NB4 (cell line): ENCODE data around the gene ARPC2.
A peak's percentile ranks its signal among the peaks of the same experiment; 100 is the strongest.

Source experiments
- DNase-seq: peaks from one replicate; pipeline ENCODE4 v3.0.0; 2010; ENCODE audit warnings: low read depth
- H3K4me3 ChIP-seq: one replicate; pipeline ENCODE4 v1.5.1; 2011; ENCODE audit warnings: mild to moderate bottlenecking, low read depth, low read length, moderate library complexity
- CTCF ChIP-seq: IDR thresholded peaks from one replicate; pipeline ENCODE4 v1.5.1; 2012; ENCODE audit warnings: low read depth, low read length
- MAX ChIP-seq: IDR thresholded peaks from 2 replicates; pipeline ENCODE4 v1.6.1; 2011; ENCODE audit warnings: low read depth, low read length
- MYC ChIP-seq: IDR thresholded peaks from 2 replicates; pipeline ENCODE4 v1.6.1; 2011; ENCODE audit warnings: low read depth, low read length
- POLR2A ChIP-seq: IDR thresholded peaks from 2 replicates; pipeline ENCODE4 v1.6.1; 2011; ENCODE audit warnings: mild to moderate bottlenecking; ENCODE audit not compliant: insufficient read length; ENCODE audit errors: extremely low read depth

Gene ARPC2

GRCh38 chr2:218196974-218197373 lies 20.0 kb upstream of the ARPC2 start:
- no peak overlapping the region for H3K4me3 ChIP-seq
- TF ChIP-seq POLR2A (no peak), MYC (no peak), MAX (no peak), CTCF (no peak)
- DNase-seq, result no peak

GRCh38 chr2:218202266-218202665 lies 14.7 kb upstream of the ARPC2 start:
- no peak overlapping the region for H3K4me3 ChIP-seq
- TF ChIP-seq MAX, result no peak
- no peak for TF ChIP-seq MYC
- no peak for TF ChIP-seq CTCF
- no peak for TF ChIP-seq POLR2A
- DNase-seq, result peak; percentile 39

GRCh38 chr2:218209078-218209477 lies 7.9 kb upstream of the ARPC2 start:
- DNase-seq, result no peak

GRCh38 chr2:218214116-218214515 lies 2.9 kb upstream of the ARPC2 start:
- DNase-seq, result no peak
- H3K4me3 ChIP-seq, result no peak overlapping the region
- TF ChIP-seq MYC (no peak), POLR2A (no peak), MAX (no peak), CTCF (no peak)

More at GRCh38 chr2:218209078-218209477, 7.9 kb upstream of the ARPC2 start:
- TF ChIP-seq MYC, result no peak
- TF ChIP-seq CTCF, result no peak
- TF ChIP-seq MAX, result no peak
- TF ChIP-seq POLR2A, result no peak
- H3K4me3 ChIP-seq, result no peak overlapping the region

- peak overlapping the region; percentile 87 for H3K4me3 ChIP-seq
- DNase-seq, result peak; percentile 72
- TF ChIP-seq MAX (no peak), MYC (no peak), POLR2A (no peak), CTCF (no peak)
These were observed 684 bp upstream of the ARPC2 start for GRCh38 chr2:218216336-218216673.
